ENCODE measurements around the gene PXT1.

The PXT1 gene

GRCh38 chr6:36346486-36347273 is 96.0 kb downstream of the PXT1 start:
- DNase-seq (ENCODE audit: low spot score), result no peak

GRCh38 chr6:36345681-36346466 is 96.8 kb downstream of the PXT1 start:
- no peak for DNase-seq (ENCODE audit: low spot score)

- no peak for DNase-seq (ENCODE audit: low spot score)
These were observed 99.5 kb downstream of the PXT1 start for GRCh38 chr6:36343109-36343680.

- DNase-seq (ENCODE audit: low spot score), result peak; percentile 49
These were observed 101.8 kb downstream of the PXT1 start for GRCh38 chr6:36340618-36341454.
